Naive thymus-derived CD8-positive, alpha-beta T cell (primary cell): ENCODE data around the gene SYN1. TPM values are rescaled to one million over a fixed set of nuclear protein-coding genes. Genes with fewer than 3 reads are reported as not detected.

Experiments
- ATAC-seq, 2 donors: fragments of 150-1000 bp; cut with Tn5 transposase in 1 of 2; sonication (Bioruptor Pico), chemical (Tn5 transposase) in 1 of 2; 1 replicate in 1 of 2; 2 replicates in 1 of 2; pipeline ENCODE4 v1.10.0; 2021; ENCODE audit warnings: mild to moderate bottlenecking in 2 of 2, moderate library complexity in 2 of 2
- POLR2A ChIA-PET: fragments of 350-600 bp; sonication (Branson Sonifier 250); formaldehyde crosslinking; loops from one replicate; lab custom pipeline; 2021; ENCODE audit warnings: antibody characterized with exemption; lab: Charles Lee
- DNase-seq, 10 donors: peaks; one replicate each; pipeline versions ENCODE4 v3.0.0 to v3.0.0-alpha.2; 2020 to 2022
- H3K27ac Mint-ChIP-seq, 10 donors: one replicate each; pipeline ENCODE4 v1.8.0; 2020 to 2022; ENCODE audit warnings: mild to moderate bottlenecking in 10 of 10, mixed read lengths in 10 of 10, moderate library complexity in 4 of 10, inconsistent platforms in 1 of 10
- H3K27me3 Mint-ChIP-seq, 5 donors: one replicate each; pipeline ENCODE4 v1.8.0; 2021 to 2022; ENCODE audit warnings: mixed read lengths in 5 of 5
- H3K36me3 Mint-ChIP-seq, 3 donors: one replicate each; pipeline ENCODE4 v1.8.0; 2020 to 2022; ENCODE audit warnings: mixed read lengths in 3 of 3, mild to moderate bottlenecking in 2 of 3, inconsistent platforms in 1 of 3
- H3K4me1 Mint-ChIP-seq, 4 donors: one replicate each; pipeline ENCODE4 v1.8.0; 2021 to 2022; ENCODE audit warnings: mixed read lengths in 4 of 4
- H3K4me3 Mint-ChIP-seq, 10 donors: one replicate each; pipeline ENCODE4 v1.8.0; 2020 to 2022; ENCODE audit warnings: mild to moderate bottlenecking in 10 of 10, mixed read lengths in 10 of 10, moderate library complexity in 6 of 10, inconsistent platforms in 1 of 10
- H3K9me3 Mint-ChIP-seq, 9 donors: one replicate each; pipeline ENCODE4 v1.8.0; 2020 to 2022; ENCODE audit warnings: mixed read lengths in 9 of 9, mild to moderate bottlenecking in 3 of 9, inconsistent platforms in 1 of 9, moderate library complexity in 1 of 9
- polyA plus RNA-seq, 3 donors: library from polyadenylated mRNA; unstranded; fragments of 300-500 nt; fragmentation: Illumina TruSeq; gene quantifications; one replicate each; pipeline ENCODE4 v1.2.3, GENCODE V29; 2021
- total RNA-seq, 8 experiments: library from RNA in 2 of 8; stranded (reverse) in 2 of 8; gene quantifications; one replicate each; pipeline ENCODE4 v1.2.3 and lab custom pipeline; 2021 to 2026

SYN1 gene
- total and polyA plus RNA-seq, 5 experiments from 2014 or later = 0.30 to 1.3 (median 0.95) TPM

GRCh38 chrX:47564438-47565085 lies 55.1 kb downstream of the SYN1 start:
- POLR2A ChIA-PET = interaction anchor here (1.6 kb wide), 1 partner anchor 8 kb away, joined by 4 read pairs; no protein-coding TSS in a partner anchor
- Mint-ChIP-seq H3K4me1 (peaks cover 19 to 52% (median 42%) of the 10 kb centered on the region in 4 donors), H3K36me3 (peaks cover 8 to 58% (median 12%) of the 10 kb centered on the region in 3 donors), H3K27ac (peak overlapping the region in 2 of 10 donors; percentile 33), H3K9me3 (peaks cover 0 to 4% (median 0%) of the 10 kb centered on the region in 9 donors), H3K4me3 (peak overlapping the region in 7 of 10 donors; percentile 3 to 79 (median 58)), H3K27me3 (no peaks in the 10 kb centered on the region)
- ATAC-seq = no peak
- DNase-seq = no peak

- H3K36me3 Mint-ChIP-seq = peaks cover 7 to 51% (median 8%) of the 10 kb centered on the region in 3 donors
- H3K4me3 Mint-ChIP-seq = peak overlapping the region in 7 of 10 donors; percentile 17 to 79 (median 64)
- H3K27ac Mint-ChIP-seq = peak overlapping the region in 2 of 10 donors; percentile 14 to 33
- ATAC-seq (no peak), DNase-seq (no peak)
- peaks cover 0 to 4% (median 0%) of the 10 kb centered on the region in 9 donors for H3K9me3 Mint-ChIP-seq
- no peaks in the 10 kb centered on the region for H3K27me3 Mint-ChIP-seq
- POLR2A ChIA-PET = interaction anchor here (0.6 kb wide), 1 partner anchor 26 kb away, joined by 3 read pairs; no protein-coding TSS in a partner anchor
- peaks cover 17 to 52% (median 39%) of the 10 kb centered on the region in 4 donors for H3K4me1 Mint-ChIP-seq
Measured at GRCh38 chrX:47563801-47564315, 55.8 kb downstream of the SYN1 start.

GRCh38 chrX:47562615-47563243 lies 56.9 kb downstream of the SYN1 start:
- H3K4me1 Mint-ChIP-seq = peaks cover 16 to 50% (median 38%) of the 10 kb centered on the region in 4 donors

GRCh38 chrX:47561659-47562151 lies 58.0 kb downstream of the SYN1 start:
- peak overlapping the region; percentile 84 to 98 (median 94) for H3K4me3 Mint-ChIP-seq
- peak overlapping the region; percentile 31 to 99 (median 98) for H3K27ac Mint-ChIP-seq
- H3K4me1 Mint-ChIP-seq = peaks cover 15 to 50% (median 38%) of the 10 kb centered on the region in 4 donors
- no peak for DNase-seq
- POLR2A ChIA-PET = interaction anchor here (0.7 to 2.0 kb wide), 6 partner anchors 13 to 344 kb away, joined by 3 to 11 read pairs (median 5); partner anchors contain the start of genes ELK1 and USP11
- H3K27me3 Mint-ChIP-seq = no peaks in the 10 kb centered on the region
- H3K36me3 Mint-ChIP-seq = peaks cover 7 to 32% (median 8%) of the 10 kb centered on the region in 3 donors
- ATAC-seq = no peak
- H3K9me3 Mint-ChIP-seq = peaks cover 0 to 4% (median 0%) of the 10 kb centered on the region in 9 donors

More at GRCh38 chrX:47562615-47563243, 56.9 kb downstream of the SYN1 start:
- Mint-ChIP-seq H3K27ac (peak overlapping the region in 8 of 10 donors; percentile 31 to 87 (median 63)), H3K9me3 (peaks cover 0 to 4% (median 0%) of the 10 kb centered on the region in 9 donors), H3K4me3 (peak overlapping the region; percentile 70 to 98 (median 77)), H3K36me3 (peaks cover 7 to 41% (median 8%) of the 10 kb centered on the region in 3 donors), H3K27me3 (no peaks in the 10 kb centered on the region)
- no peak for DNase-seq
- POLR2A ChIA-PET = interaction anchor here (0.8 kb wide), 1 partner anchor 87 kb away, joined by 5 read pairs; no protein-coding TSS in a partner anchor
- ATAC-seq = no peak

DNA sequence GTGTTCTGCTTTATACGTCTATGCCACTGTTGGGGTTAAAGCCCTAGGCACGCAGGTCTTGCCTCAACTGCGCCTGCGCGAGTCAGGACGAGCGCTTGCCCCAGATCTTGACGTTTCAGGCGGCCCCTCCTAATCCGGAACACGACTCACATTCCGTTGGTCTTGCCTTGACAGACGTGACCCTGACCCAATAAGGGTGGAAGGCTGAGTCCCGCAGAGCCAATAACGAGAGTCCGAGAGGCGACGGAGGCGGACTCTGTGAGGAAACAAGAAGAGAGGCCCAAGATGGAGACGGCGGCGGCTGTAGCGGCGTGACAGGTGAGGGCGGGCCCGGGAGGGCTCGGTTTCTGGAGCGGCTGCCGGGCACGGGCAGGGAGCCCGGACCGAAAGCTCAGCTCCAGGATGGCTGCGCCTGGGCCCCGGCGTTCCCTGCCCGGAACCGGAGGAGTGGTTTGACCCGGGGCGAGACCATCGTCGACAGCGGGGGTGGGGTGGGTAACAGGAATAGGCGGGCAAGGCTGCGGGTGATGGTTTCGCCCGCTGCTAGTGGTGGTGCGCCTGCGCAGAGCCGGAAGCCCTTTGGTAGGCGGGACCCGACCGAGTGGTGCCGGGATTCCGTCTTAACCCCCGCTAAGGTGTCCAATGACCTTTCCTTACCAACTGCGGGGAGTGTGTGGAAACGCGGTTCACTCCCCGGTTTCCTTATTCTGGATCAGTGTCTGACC lies 58.6 kb downstream of the SYN1 start, which contains the start of gene ARAF:
Gene ARAF (plus strand): TSS at position 272 of the 725 bp plus-strand sequence. CDS start 1,763 bp downstream, outside the sequence.
- H3K9me3 Mint-ChIP-seq = peaks cover 0 to 4% (median 0%) of the 10 kb centered on the region in 9 donors
- DNase-seq (peak; percentile 81 to 99 (median 95)), ATAC-seq (peak; percentile 89)
- peak within 1 kb of the TSS; percentile 96 to 99 (median 98) for H3K27ac Mint-ChIP-seq
- H3K36me3 Mint-ChIP-seq = peaks cover 7 to 26% (median 8%) of the 10 kb centered on the region in 3 donors
- H3K27me3 Mint-ChIP-seq = no peaks in the 10 kb centered on the region
- POLR2A ChIA-PET = interaction anchor here (0.7 to 2.0 kb wide), 6 partner anchors 10 to 416 kb away, joined by 3 to 7 read pairs (median 4); partner anchors contain the start of genes ELK1, RBM10 and USP11
- peak within 1 kb of the TSS; percentile 84 to 98 (median 94) for H3K4me3 Mint-ChIP-seq
- peaks cover 16 to 53% (median 41%) of the 10 kb centered on the region in 4 donors for H3K4me1 Mint-ChIP-seq

DNA sequence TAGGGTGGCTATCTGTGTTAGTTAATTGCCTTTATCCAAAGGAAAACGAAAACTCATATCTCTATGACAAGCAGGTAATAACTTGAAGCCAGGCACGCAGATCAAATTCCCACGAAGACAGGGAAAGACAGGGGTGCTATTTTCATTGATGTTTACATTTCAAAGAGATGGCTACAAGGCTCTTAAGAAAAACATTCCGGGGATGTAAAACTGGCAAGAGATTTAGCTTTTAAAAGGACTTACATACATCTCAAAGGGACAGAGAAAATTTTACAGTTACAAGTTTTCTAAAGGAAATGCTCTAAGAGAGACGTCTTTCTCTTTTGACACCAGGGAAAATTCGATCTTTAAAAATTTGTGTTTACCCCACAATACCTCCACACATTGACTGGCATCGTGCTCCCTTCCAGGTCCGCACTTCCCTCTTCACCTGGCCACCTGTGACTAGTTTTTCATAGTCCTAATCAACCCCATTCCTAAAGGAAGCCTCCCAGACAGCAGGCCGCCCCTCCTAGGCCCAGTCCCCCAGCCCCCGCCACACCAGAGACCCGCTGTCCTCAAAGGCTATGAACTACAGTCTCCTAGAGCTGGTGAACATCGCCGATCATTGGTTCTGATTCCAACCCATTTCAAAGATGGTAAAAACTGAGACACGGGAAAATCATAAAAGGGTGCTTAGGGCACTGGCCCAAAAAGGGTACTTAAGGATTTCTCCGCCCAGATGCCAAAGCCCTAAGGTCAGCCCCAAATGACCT lies 59.3 kb downstream of the SYN1 start:
- Mint-ChIP-seq H3K4me1 (peaks cover 18 to 55% (median 45%) of the 10 kb centered on the region in 4 donors), H3K36me3 (peaks cover 7 to 25% (median 8%) of the 10 kb centered on the region in 3 donors), H3K27ac (peak overlapping the region; percentile 96 to 99 (median 98)), H3K9me3 (peaks cover 0 to 4% (median 0%) of the 10 kb centered on the region in 9 donors), H3K27me3 (no peaks in the 10 kb centered on the region), H3K4me3 (peak overlapping the region; percentile 84 to 98 (median 94))
- POLR2A ChIA-PET = interaction anchor here (0.7 to 2.0 kb wide), 6 partner anchors 9 to 415 kb away, joined by 3 to 7 read pairs (median 4); partner anchors contain the start of genes ELK1, RBM10 and USP11
- ATAC-seq (no peak), DNase-seq (no peak)

DNA sequence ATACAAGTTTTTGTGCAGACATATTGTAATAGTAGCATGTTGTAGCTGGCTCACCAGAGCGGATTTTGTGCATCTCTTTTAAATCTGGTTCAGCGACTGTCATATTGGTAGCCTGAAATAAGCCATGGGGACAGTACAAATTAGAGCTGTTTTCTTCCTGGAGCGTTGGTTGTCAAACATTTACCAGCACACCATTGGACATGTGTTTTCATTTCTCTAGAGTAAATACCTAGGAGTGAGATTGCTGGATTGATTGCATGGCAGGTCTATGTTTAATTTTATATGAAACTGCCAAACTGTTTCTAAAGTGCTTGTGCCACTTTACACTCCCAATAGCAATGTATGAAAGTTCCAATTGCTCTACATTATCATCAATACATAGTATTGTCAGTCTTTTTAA lies 61.2 kb downstream of the SYN1 start:
- Mint-ChIP-seq H3K36me3 (peaks cover 2 to 7% (median 3%) of the 10 kb centered on the region in 3 donors), H3K27ac (peak overlapping the region in 1 of 10 donors; percentile 46), H3K4me1 (peaks cover 12 to 40% (median 36%) of the 10 kb centered on the region in 4 donors), H3K27me3 (no peaks in the 10 kb centered on the region), H3K4me3 (no peak overlapping the region), H3K9me3 (peaks cover 0 to 4% (median 0%) of the 10 kb centered on the region in 9 donors)
- POLR2A ChIA-PET = interaction anchor here (0.7 kb wide), 1 partner anchor 15 kb away, joined by 4 read pairs; no protein-coding TSS in a partner anchor
- ATAC-seq (no peak), DNase-seq (no peak)

GRCh38 chrX:47556045-47556623 lies 63.5 kb downstream of the SYN1 start:
- H3K9me3 Mint-ChIP-seq = no peaks in the 10 kb centered on the region
- no peaks in the 10 kb centered on the region for H3K36me3 Mint-ChIP-seq
- peak; percentile 88 for ATAC-seq
- H3K4me3 Mint-ChIP-seq = peak overlapping the region; percentile 89 to 97 (median 93)
- peak; percentile 58 to 93 (median 82) for DNase-seq
- H3K4me1 Mint-ChIP-seq = peaks cover 7 to 24% (median 23%) of the 10 kb centered on the region in 4 donors
- peak overlapping the region; percentile 91 to 99 (median 97) for H3K27ac Mint-ChIP-seq
- POLR2A ChIA-PET = interaction anchor here (0.6 to 1.8 kb wide), 15 partner anchors 9 to 365 kb away, joined by 3 to 8 read pairs (median 3); partner anchors contain the start of genes CDK16, CFP and ELK1
- H3K27me3 Mint-ChIP-seq = no peaks in the 10 kb centered on the region

DNA sequence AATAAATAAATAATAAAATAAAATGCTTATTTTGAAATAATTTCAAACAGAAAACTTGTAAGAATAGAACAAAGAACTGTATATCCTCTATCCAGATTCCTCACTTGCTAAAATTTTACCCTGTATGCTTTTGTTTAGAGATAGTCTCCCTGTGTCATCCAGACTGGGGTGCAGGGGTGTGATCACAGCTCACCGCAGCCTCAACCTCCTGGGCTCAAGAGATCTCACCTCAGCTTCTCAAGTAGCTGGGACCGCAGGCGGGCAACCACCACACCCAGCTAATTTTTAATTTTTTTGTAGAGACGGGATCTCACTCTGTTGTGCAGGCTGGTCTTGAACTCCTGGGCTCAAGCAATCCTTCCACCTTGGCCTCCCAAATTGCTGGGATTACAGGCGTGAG lies 76.2 kb downstream of the SYN1 start:
- Mint-ChIP-seq H3K27me3 (no peaks in the 10 kb centered on the region), H3K27ac (no peak overlapping the region), H3K9me3 (no peaks in the 10 kb centered on the region), H3K36me3 (no peaks in the 10 kb centered on the region), H3K4me1 (no peaks in the 10 kb centered on the region), H3K4me3 (no peak overlapping the region)
- DNase-seq (no peak), ATAC-seq (no peak)
- POLR2A ChIA-PET = interaction anchor here (0.6 kb wide), 1 partner anchor 15 kb away, joined by 4 read pairs; no protein-coding TSS in a partner anchor

- H3K4me3 Mint-ChIP-seq = no peak overlapping the region
- H3K9me3 Mint-ChIP-seq = no peaks in the 10 kb centered on the region
- ATAC-seq = no peak
- H3K4me1 Mint-ChIP-seq = no peaks in the 10 kb centered on the region
- H3K27me3 Mint-ChIP-seq = no peaks in the 10 kb centered on the region
- no peak overlapping the region for H3K27ac Mint-ChIP-seq
- H3K36me3 Mint-ChIP-seq = no peaks in the 10 kb centered on the region
- POLR2A ChIA-PET = no interaction called here
- no peak for DNase-seq
Measured at GRCh38 chrX:47540754-47541538, 78.7 kb downstream of the SYN1 start.
